WTC11 (cell line): ENCODE results near the gene SIGLEC12. TPM values are rescaled to one million over a fixed set of nuclear protein-coding genes. Genes with fewer than 3 reads are reported as not detected.

Source experiments
- ATAC-seq: fragments of 200-7000 bp; cut with Tn5 transposase; 2 replicates; pipeline ENCODE4 v1.10.0; 2021; ENCODE audit warnings: mild to moderate bottlenecking, moderate library complexity
- CTCF ChIA-PET: fragments of 300-600 bp; sonication (Branson Sonifier 250); formaldehyde crosslinking; loops from one replicate; lab custom pipeline; 2021; ENCODE audit warnings: antibody characterized with exemption; lab: Charles Lee
- POLR2A ChIA-PET: fragments of 350-600 bp; sonication (Branson Sonifier 250); formaldehyde crosslinking; loops from one replicate; lab custom pipeline; 2021; ENCODE audit warnings: antibody characterized with exemption; lab: Charles Lee
- DNase-seq: peaks from one replicate; pipeline ENCODE4 v3.0.0; 2021; ENCODE audit warnings: low spot score
- H3K27ac Mint-ChIP-seq: 2 replicates; pipeline ENCODE4 v1.8.0; 2021; ENCODE audit warnings: mixed read lengths
- H3K27me3 Mint-ChIP-seq: 2 replicates; pipeline ENCODE4 v1.8.0; 2021; ENCODE audit warnings: low read depth, mild to moderate bottlenecking, moderate library complexity, mixed read lengths
- H3K36me3 Mint-ChIP-seq: 2 replicates; pipeline ENCODE4 v1.8.0; 2021; ENCODE audit warnings: mixed read lengths
- H3K4me1 Mint-ChIP-seq: 2 replicates; pipeline ENCODE4 v1.8.0; 2022; ENCODE audit warnings: mixed read lengths
- H3K4me3 Mint-ChIP-seq: 2 replicates; pipeline ENCODE4 v1.8.0; 2021; ENCODE audit warnings: mild to moderate bottlenecking, moderate library complexity, mixed read lengths
- H3K9me3 Mint-ChIP-seq: 2 replicates; pipeline ENCODE4 v1.8.0; 2021; ENCODE audit warnings: mixed read lengths
- EMX1 ChIP-seq: fragments of 250-450 bp; sonication (Bioruptor Pico); IDR thresholded peaks from 2 replicates; pipeline ENCODE4 v1.8.0; 2021; ENCODE audit warnings: mild to moderate bottlenecking
- KAT7 ChIP-seq: sonication (generic); formaldehyde crosslinking; IDR thresholded peaks from 2 replicates; pipeline ENCODE4 v1.8.1; 2023; ENCODE audit warnings: missing genetic modification reagents, mild to moderate bottlenecking, borderline replicate concordance
- NFYB ChIP-seq: sonication (generic); formaldehyde crosslinking; conservative IDR thresholded peaks from 2 replicates; pipeline ENCODE4 v1.8.0; 2022; ENCODE audit warnings: low read depth, missing genetic modification reagents
- OVOL2 ChIP-seq: fragments of 250-450 bp; sonication (Bioruptor Pico); IDR thresholded peaks from 2 replicates; pipeline ENCODE4 v1.9.0; 2021; ENCODE audit warnings: mild to moderate bottlenecking, borderline replicate concordance
- RELA ChIP-seq: sonication (generic); formaldehyde crosslinking; IDR thresholded peaks from 2 replicates; pipeline ENCODE4 v1.8.1; 2022; ENCODE audit warnings: missing genetic modification reagents, mild to moderate bottlenecking, borderline replicate concordance
- SMAD4 ChIP-seq: sonication (generic); formaldehyde crosslinking; IDR thresholded peaks from 2 replicates; pipeline ENCODE4 v1.8.0; 2022; ENCODE audit warnings: mild to moderate bottlenecking, missing genetic modification reagents
- ZBTB21 ChIP-seq: sonication (generic); formaldehyde crosslinking; IDR thresholded peaks from 2 replicates; pipeline ENCODE4 v1.8.1; 2023; ENCODE audit warnings: mild to moderate bottlenecking, missing genetic modification reagents, borderline replicate concordance
- ZNF121 ChIP-seq: sonication (generic); formaldehyde crosslinking; IDR thresholded peaks from 2 replicates; pipeline ENCODE4 v1.8.0; 2023; ENCODE audit warnings: missing genetic modification reagents
- ZNF138 ChIP-seq: sonication (generic); formaldehyde crosslinking; conservative IDR thresholded peaks from 2 replicates; pipeline ENCODE4 v1.8.1; 2022; ENCODE audit warnings: mild to moderate bottlenecking, moderate library complexity, missing genetic modification reagents
- ZNF396 ChIP-seq: fragments of 250-450 bp; sonication (Bioruptor Pico); IDR thresholded peaks from 2 replicates; pipeline ENCODE4 v1.8.0; 2021; ENCODE audit warnings: mild to moderate bottlenecking, moderate library complexity, borderline replicate concordance
- ZNF671 ChIP-seq: fragments of 250-450 bp; sonication (Bioruptor Pico); IDR thresholded peaks from 2 replicates; pipeline ENCODE4 v1.8.0; 2021; ENCODE audit warnings: mild to moderate bottlenecking
- total RNA-seq: library from RNA; stranded (reverse); gene quantifications from 3 replicates; pipeline ENCODE4 v1.2.3, GENCODE V29; 2021
- TF ChIP-seq, protein P1 (sequence below): sonication (generic); formaldehyde crosslinking; IDR thresholded peaks from 2 replicates; pipeline ENCODE4 v1.8.1; 2023; ENCODE audit warnings: mild to moderate bottlenecking, missing genetic modification reagents
- TF ChIP-seq, protein P2 (sequence below): sonication (generic); formaldehyde crosslinking; conservative IDR thresholded peaks from 2 replicates; pipeline ENCODE4 v1.8.1; 2022; ENCODE audit warnings: mild to moderate bottlenecking, missing genetic modification reagents
- TF ChIP-seq, protein P3 (sequence below): sonication (generic); formaldehyde crosslinking; IDR thresholded peaks from 2 replicates; pipeline ENCODE4 v1.8.1; 2022; ENCODE audit warnings: mild to moderate bottlenecking, missing genetic modification reagents, moderate library complexity, borderline replicate concordance
- TF ChIP-seq, protein P4 (sequence below): sonication (generic); formaldehyde crosslinking; IDR thresholded peaks from 2 replicates; pipeline ENCODE4 v1.8.0; 2022; ENCODE audit warnings: missing genetic modification reagents
- TF ChIP-seq, protein P5 (sequence below): sonication (generic); formaldehyde crosslinking; IDR thresholded peaks from 2 replicates; pipeline ENCODE4 v1.8.0; 2023; ENCODE audit warnings: missing genetic modification reagents, mild to moderate bottlenecking, borderline replicate concordance
- TF ChIP-seq, protein P6 (sequence below): sonication (generic); formaldehyde crosslinking; IDR thresholded peaks from 2 replicates; pipeline ENCODE4 v1.8.1; 2022; ENCODE audit warnings: low read depth, missing genetic modification reagents, borderline replicate concordance
- TF ChIP-seq, protein P7 (sequence below): fragments of 250-450 bp; sonication (Bioruptor Pico); IDR thresholded peaks from 2 replicates; pipeline ENCODE4 v1.9.0; 2021; ENCODE audit warnings: moderate library complexity, mild to moderate bottlenecking, inconsistent platforms, borderline replicate concordance

SIGLEC12 gene
- total RNA-seq, 1 experiment from 2014 or later: not detected

DNA sequence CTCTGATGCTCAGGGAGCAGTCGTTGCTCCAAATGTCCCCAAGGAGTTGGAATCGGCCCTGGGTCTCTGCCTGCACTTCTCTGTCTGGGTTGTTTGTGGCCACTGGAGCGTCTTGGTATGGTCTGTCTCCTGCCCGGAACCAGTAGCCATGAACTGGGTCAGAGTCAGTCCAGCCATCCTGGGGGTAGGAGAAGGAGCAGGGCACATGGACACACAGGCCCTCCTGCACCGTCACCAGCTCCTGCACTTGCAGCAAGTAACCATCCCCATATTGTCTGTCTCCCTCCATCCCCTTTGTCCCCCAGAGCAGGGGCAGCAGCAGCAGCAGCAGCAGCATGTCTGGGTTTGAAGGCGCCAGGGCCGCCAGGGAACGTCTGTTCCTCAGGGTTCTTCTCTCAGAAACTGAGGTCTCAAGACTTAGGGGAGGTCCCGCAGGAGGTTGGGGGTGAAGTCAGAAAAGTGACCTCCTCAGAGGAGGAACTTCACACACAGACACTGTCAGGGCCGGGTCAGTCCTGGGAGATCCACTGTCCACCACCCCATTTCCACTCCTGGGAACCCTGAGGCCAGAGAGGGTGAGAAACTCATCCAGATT, 43.5 kb downstream of the SIGLEC12 start, which contains the start of gene SIGLEC8:
TSS of gene SIGLEC8 (minus strand) at position 404 of the 595 bp plus-strand sequence. CDS start at position 337, 67 bp downstream.
- Mint-ChIP-seq H3K9me3 (peaks cover 4% of the 10 kb centered on the region; the same call in 1 of the 2 replicates), H3K4me1 (0 out of 2 replicates have a peak, but pooled peaks cover 2% of the 10 kb centered on the region), H3K36me3 (no peaks in the 10 kb centered on the region), H3K27me3 (peaks cover 25% of the 10 kb centered on the region), H3K27ac (no peak within 1 kb of the TSS), H3K4me3 (no peak within 1 kb of the TSS)
- TF ChIP-seq, protein P1, sequence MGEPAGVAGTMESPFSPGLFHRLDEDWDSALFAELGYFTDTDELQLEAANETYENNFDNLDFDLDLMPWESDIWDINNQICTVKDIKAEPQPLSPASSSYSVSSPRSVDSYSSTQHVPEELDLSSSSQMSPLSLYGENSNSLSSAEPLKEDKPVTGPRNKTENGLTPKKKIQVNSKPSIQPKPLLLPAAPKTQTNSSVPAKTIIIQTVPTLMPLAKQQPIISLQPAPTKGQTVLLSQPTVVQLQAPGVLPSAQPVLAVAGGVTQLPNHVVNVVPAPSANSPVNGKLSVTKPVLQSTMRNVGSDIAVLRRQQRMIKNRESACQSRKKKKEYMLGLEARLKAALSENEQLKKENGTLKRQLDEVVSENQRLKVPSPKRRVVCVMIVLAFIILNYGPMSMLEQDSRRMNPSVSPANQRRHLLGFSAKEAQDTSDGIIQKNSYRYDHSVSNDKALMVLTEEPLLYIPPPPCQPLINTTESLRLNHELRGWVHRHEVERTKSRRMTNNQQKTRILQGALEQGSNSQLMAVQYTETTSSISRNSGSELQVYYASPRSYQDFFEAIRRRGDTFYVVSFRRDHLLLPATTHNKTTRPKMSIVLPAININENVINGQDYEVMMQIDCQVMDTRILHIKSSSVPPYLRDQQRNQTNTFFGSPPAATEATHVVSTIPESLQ (CRISPR knock-in tag): no peak
- no peak for TF ChIP-seq RELA (CRISPR knock-in tag)
- TF ChIP-seq SMAD4 (CRISPR knock-in tag): no peak
- no peak for TF ChIP-seq OVOL2 (CRISPR knock-in tag)
- TF ChIP-seq, protein P2, sequence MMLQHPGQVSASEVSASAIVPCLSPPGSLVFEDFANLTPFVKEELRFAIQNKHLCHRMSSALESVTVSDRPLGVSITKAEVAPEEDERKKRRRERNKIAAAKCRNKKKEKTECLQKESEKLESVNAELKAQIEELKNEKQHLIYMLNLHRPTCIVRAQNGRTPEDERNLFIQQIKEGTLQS (CRISPR knock-in tag): no peak
- TF ChIP-seq, protein P3, sequence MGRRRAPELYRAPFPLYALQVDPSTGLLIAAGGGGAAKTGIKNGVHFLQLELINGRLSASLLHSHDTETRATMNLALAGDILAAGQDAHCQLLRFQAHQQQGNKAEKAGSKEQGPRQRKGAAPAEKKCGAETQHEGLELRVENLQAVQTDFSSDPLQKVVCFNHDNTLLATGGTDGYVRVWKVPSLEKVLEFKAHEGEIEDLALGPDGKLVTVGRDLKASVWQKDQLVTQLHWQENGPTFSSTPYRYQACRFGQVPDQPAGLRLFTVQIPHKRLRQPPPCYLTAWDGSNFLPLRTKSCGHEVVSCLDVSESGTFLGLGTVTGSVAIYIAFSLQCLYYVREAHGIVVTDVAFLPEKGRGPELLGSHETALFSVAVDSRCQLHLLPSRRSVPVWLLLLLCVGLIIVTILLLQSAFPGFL (CRISPR knock-in tag): no peak
- TF ChIP-seq, protein P4, sequence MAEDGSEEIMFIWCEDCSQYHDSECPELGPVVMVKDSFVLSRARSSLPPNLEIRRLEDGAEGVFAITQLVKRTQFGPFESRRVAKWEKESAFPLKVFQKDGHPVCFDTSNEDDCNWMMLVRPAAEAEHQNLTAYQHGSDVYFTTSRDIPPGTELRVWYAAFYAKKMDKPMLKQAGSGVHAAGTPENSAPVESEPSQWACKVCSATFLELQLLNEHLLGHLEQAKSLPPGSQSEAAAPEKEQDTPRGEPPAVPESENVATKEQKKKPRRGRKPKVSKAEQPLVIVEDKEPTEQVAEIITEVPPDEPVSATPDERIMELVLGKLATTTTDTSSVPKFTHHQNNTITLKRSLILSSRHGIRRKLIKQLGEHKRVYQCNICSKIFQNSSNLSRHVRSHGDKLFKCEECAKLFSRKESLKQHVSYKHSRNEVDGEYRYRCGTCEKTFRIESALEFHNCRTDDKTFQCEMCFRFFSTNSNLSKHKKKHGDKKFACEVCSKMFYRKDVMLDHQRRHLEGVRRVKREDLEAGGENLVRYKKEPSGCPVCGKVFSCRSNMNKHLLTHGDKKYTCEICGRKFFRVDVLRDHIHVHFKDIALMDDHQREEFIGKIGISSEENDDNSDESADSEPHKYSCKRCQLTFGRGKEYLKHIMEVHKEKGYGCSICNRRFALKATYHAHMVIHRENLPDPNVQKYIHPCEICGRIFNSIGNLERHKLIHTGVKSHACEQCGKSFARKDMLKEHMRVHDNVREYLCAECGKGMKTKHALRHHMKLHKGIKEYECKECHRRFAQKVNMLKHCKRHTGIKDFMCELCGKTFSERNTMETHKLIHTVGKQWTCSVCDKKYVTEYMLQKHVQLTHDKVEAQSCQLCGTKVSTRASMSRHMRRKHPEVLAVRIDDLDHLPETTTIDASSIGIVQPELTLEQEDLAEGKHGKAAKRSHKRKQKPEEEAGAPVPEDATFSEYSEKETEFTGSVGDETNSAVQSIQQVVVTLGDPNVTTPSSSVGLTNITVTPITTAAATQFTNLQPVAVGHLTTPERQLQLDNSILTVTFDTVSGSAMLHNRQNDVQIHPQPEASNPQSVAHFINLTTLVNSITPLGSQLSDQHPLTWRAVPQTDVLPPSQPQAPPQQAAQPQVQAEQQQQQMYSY (CRISPR knock-in tag): no peak
- no peak for TF ChIP-seq ZNF671 (CRISPR knock-in tag)
- no peak for TF ChIP-seq ZBTB21
- TF ChIP-seq, protein P5, sequence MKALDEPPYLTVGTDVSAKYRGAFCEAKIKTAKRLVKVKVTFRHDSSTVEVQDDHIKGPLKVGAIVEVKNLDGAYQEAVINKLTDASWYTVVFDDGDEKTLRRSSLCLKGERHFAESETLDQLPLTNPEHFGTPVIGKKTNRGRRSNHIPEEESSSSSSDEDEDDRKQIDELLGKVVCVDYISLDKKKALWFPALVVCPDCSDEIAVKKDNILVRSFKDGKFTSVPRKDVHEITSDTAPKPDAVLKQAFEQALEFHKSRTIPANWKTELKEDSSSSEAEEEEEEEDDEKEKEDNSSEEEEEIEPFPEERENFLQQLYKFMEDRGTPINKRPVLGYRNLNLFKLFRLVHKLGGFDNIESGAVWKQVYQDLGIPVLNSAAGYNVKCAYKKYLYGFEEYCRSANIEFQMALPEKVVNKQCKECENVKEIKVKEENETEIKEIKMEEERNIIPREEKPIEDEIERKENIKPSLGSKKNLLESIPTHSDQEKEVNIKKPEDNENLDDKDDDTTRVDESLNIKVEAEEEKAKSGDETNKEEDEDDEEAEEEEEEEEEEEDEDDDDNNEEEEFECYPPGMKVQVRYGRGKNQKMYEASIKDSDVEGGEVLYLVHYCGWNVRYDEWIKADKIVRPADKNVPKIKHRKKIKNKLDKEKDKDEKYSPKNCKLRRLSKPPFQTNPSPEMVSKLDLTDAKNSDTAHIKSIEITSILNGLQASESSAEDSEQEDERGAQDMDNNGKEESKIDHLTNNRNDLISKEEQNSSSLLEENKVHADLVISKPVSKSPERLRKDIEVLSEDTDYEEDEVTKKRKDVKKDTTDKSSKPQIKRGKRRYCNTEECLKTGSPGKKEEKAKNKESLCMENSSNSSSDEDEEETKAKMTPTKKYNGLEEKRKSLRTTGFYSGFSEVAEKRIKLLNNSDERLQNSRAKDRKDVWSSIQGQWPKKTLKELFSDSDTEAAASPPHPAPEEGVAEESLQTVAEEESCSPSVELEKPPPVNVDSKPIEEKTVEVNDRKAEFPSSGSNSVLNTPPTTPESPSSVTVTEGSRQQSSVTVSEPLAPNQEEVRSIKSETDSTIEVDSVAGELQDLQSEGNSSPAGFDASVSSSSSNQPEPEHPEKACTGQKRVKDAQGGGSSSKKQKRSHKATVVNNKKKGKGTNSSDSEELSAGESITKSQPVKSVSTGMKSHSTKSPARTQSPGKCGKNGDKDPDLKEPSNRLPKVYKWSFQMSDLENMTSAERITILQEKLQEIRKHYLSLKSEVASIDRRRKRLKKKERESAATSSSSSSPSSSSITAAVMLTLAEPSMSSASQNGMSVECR (CRISPR knock-in tag): no peak
- no peak for TF ChIP-seq KAT7
- no peak for TF ChIP-seq ZNF396 (CRISPR knock-in tag)
- no peak for TF ChIP-seq ZNF121 (CRISPR knock-in tag)
- TF ChIP-seq, protein P6, sequence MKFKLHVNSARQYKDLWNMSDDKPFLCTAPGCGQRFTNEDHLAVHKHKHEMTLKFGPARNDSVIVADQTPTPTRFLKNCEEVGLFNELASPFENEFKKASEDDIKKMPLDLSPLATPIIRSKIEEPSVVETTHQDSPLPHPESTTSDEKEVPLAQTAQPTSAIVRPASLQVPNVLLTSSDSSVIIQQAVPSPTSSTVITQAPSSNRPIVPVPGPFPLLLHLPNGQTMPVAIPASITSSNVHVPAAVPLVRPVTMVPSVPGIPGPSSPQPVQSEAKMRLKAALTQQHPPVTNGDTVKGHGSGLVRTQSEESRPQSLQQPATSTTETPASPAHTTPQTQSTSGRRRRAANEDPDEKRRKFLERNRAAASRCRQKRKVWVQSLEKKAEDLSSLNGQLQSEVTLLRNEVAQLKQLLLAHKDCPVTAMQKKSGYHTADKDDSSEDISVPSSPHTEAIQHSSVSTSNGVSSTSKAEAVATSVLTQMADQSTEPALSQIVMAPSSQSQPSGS (CRISPR knock-in tag): no peak
- TF ChIP-seq, protein P7, sequence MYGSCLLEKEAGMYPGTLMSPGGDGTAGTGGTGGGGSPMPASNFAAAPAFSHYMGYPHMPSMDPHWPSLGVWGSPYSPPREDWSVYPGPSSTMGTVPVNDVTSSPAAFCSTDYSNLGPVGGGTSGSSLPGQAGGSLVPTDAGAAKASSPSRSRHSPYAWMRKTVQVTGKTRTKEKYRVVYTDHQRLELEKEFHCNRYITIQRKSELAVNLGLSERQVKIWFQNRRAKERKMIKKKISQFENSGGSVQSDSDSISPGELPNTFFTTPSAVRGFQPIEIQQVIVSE (CRISPR knock-in tag): no peak
- TF ChIP-seq NFYB: no peak
- no peak for TF ChIP-seq EMX1
- no peak for TF ChIP-seq ZNF138 (CRISPR knock-in tag)
- DNase-seq: no peak
- ATAC-seq: no peak
- ChIA-PET CTCF (interaction anchor here (0.5 to 1.6 kb wide), 3 partner anchors 22 to 203 kb away, joined by 3 to 4 read pairs (median 3); no protein-coding TSS in a partner anchor), POLR2A (no interaction called here)
